T-helper 1 cell treated with Interleukin-12 subunit alpha and Interleukin-12 subunit beta and Interleukin-4 antibody, amounts not matched to agents 30 ng/mL and 1 ng/mL, for 36 hours (primary cell): ENCODE results near the gene ERMN. TPM values are rescaled to one million over a fixed set of nuclear protein-coding genes. Genes with fewer than 3 reads are reported as not detected.
"Not testable (repeated sequence)": the region's sequence is repeated elsewhere in the genome, so short reads cannot be mapped to it uniquely, and the experiment has no call there.

Experiments used
- intact Hi-C: fragments of 100-400 bp; cut with micrococcal nuclease; formaldehyde crosslinking; loops from one replicate; pipeline ENCODE4 v1.15.1; 2024
- total RNA-seq: library from RNA; stranded (reverse); gene quantifications from 2 replicates; pipeline ENCODE4 v1.2.3, GENCODE V29; 2022

ERMN gene, protein sequence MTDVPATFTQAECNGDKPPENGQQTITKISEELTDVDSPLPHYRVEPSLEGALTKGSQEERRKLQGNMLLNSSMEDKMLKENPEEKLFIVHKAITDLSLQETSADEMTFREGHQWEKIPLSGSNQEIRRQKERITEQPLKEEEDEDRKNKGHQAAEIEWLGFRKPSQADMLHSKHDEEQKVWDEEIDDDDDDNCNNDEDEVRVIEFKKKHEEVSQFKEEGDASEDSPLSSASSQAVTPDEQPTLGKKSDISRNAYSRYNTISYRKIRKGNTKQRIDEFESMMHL
- 5.2 and 5.8 TPM in 2 replicates for total RNA-seq

DNA sequence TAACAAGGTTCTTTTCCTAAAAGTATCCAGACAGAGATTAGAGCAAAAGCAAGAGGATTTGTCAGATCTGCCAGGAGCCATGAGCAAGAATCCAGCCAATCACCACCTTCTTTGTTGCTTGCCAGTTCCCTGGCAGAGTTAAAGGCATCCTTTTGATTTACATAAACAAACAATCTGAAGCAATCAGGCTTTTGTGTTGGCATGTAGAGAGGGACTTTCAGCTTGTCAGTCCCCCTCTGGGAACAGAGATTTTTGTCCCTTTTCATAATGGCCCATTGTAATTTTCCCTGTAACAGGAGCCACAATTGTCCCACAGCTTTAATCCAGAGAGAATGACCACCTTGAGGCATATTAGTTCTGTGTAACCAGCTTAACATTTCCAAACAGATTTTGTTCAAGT lies at the start of gene ERMN:
ERMN (minus strand) TSS at position 39 of the 400 bp plus-strand sequence. CDS start 182 bp downstream, outside the sequence.
- intact Hi-C loops = loop anchor here (2.0 to 5.0 kb wide), 3 partner anchors 551 to 1132 kb away; partner anchors contain the start of genes ACVR1, CCDC148 and PKP4

DNA sequence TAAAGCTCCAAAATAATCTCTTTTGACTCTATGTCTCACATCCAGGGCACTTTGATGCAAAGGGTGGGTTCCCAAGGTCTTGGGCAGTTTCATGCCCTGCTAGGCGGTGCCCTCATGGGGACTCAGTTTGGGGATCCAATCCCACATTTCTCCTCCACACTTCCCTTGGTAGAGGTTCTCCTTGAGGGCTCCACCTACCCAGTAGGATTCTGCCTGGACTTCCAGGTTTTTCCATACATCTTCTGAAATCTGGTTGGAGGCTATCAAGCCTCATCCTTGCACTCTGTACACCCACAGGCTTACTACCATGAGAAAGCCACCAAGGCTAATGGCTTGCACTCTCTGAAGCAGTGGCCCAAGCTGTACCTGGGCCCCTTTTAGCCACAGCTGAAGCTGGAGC lies 49.8 kb upstream of the ERMN start:
- intact Hi-C loops = no loop called here

DNA sequence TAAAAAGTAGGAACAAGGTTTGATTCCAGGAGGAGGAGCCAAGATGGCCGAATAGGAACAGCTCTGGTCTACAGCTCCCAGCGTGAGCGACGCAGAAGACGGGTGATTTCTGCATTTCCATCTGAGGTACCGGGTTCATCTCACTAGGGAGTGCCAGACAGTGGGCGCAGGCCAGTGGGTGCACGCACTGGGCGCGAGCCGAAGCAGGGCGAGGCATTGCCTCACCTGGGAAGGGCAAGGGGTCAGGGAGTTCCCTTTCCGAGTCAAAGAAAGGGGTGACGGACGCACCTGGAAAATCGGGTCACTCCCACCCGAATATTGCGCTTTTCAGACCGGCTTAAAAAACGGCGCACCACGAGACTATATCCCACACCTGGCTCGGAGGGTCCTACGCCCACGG lies 42.9 kb upstream of the ERMN start:
- intact Hi-C loops = not testable (repeated sequence)

DNA sequence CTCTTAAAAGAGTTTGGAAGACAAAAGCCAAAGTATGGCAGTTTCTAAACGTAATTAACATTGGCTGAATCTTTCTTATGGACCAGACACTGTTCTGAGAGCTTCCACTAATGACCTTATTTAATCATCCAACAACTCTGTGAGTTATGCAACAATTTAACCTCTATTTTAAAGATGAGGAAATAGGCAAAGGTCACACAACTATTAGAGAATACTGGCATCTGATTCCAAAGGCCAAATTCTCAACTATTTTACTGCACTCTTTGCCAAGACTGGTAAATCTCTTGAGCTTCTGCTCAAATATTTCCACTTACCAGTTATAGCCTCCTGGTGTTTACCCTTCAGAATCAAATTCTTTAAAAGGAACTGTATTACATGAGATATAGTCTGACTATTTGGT lies 42.1 kb upstream of the ERMN start:
- intact Hi-C loops = no loop called here

DNA sequence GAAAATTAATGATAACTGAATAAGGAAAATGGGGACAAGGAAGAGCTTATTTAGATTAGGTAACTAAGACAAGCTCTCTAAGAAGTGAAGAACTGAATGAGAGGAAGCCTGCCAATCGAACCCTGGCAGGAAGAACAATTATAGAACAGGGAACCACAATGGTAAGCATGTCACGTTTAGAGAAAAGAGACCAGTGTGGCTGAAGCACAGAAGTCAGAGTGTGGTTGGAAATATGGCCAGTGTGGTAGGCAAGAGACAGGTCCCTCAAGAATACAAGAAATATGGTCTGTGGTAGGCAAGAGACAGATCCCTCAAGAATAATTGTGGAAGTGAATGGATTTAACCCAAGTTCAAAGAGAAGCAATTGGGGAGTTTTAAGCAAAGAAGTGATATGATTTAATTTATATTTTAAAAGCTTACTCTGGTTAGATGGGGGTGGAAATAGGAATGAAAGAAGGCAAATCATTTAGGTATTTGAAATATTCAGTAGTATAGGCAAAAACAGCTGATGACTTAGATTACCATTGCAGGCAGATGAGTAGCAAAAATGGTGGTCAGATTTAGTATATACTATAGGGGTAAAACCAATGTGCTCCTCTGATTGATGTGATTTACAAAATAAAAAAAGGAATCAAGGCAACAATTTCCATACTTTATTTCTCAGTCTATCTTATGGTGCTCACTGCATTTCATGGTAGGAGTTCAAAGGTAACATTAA lies 38.8 kb upstream of the ERMN start:
- intact Hi-C loops = no loop called here

DNA sequence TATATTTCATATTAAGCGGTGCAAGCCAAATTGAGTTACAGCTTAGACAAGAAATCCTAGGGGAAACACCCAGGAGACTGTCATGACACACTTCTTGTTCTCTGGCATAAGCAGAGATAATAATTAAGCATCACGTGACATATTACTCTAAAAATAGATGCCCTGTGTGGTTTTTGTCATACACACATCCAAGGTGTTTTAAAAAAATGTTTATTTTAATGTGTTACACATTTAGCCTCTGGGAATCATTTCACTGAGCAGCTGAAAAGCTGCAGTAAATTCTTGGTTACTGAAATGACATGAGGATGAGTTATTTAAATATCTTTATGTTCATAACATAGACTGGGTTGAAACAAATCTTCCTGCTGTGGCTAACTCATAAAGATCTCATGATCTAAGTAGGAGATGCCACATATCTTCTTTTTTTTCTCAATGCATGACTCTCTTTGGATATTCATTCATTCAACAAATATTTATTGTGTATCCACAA lies 38.0 kb upstream of the ERMN start:
- intact Hi-C loops = no loop called here

DNA sequence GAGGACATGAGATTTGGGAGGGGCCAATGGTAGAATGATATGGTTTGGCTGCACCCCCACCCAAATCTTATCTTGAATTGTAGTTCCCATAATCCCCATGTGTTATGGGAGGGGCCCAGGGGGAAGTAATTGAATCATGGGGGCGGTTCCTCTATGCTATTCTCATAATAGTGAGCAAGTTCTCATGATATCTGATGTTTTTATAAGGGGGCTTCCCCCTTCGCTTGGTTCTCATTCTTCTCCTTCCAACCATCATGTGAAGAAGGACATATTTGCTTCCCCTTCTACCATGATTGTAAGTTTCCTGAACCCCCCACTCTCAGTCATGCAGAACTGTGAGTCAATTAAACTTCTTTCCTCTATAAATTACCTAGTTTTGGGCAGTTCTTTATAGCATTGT lies 37.0 kb upstream of the ERMN start:
- intact Hi-C loops = no loop called here

DNA sequence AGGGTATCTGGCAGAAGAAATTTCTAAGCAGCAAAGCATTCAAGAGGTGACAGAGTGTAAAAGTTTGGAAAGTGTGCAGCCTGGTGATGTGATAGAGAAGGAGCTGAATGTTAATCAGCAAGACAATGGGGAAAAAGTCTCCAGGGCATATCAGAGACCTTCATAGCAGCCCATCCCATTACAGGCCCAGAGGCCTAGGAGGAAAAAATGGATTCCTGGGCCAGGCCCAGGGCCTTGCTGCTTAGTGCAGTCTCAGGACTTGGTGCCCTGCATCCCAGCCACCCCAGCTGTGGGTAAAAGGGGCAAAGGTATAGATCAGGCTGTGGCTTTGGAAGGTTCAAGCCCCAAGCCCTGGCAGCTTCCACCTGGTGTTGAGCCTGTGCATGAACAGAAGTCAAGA lies 35.9 kb upstream of the ERMN start:
- intact Hi-C loops = no loop called here

DNA sequence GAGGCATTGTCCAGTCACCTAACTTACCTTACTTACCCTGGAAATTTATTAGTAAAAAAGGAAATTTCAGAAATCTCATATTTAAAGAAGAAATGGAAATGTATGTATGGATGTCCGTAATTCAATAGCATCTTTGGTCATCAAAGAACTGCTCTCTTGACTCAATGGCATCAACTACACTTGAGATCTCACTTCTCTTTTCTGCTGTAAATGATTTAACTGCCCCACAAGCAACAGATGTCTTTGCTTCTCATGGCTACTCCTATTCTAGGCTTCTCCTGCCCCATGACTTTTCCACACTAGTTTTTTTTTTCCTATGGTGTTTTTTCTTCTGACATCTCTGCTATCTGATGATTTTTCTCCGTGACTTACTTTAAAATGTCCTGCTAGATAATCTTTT lies 34.0 kb upstream of the ERMN start:
- intact Hi-C loops = no loop called here

DNA sequence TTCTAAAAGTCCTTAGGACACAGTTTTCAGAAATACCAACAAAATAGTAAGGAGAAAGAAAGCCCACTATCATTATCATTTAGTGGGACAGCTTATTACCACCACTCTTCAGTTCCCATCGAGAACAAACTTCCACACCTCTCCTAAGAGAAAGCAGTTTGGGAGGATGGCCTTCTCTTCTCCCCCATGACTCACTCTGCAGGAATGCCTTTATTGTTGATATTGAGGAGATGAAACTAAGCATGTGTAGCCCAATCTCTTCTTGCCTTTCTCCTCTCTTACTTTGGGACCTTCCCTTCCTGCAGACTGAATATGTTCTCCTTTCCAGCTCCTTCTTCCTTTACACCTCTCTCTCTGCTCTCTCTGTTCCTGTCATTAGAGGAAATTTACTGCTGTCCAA lies 30.0 kb upstream of the ERMN start:
- intact Hi-C loops = no loop called here

DNA sequence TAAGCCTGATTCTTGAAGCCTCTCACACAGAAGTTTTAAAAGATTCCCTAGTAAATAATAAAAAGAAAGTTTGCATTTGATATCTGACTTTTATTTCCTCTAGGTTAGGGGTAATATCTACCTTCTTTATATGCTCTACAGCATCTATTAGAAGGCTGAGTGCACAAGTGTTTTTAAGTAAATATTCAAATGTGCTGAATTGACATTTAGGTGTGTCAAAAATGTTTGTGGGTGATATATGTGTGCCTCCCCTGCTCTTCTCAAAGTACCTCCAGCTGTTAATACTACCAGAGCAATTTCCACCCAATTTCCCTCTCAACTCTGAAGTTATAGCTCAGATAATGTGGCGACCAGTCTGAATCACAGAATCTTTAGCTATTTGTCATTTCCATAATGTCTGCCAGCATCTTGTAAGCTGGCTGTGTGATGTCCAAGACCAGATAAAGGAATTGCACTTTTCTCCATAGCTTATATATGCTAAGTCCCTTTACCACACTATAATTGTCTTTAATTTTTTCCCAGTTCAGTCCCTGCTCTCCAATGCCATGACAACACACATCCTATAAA lies 24.4 kb upstream of the ERMN start:
- intact Hi-C loops = loop anchor here (2.0 kb wide), 1 partner anchor 33 kb away; no protein-coding TSS in a partner anchor

DNA sequence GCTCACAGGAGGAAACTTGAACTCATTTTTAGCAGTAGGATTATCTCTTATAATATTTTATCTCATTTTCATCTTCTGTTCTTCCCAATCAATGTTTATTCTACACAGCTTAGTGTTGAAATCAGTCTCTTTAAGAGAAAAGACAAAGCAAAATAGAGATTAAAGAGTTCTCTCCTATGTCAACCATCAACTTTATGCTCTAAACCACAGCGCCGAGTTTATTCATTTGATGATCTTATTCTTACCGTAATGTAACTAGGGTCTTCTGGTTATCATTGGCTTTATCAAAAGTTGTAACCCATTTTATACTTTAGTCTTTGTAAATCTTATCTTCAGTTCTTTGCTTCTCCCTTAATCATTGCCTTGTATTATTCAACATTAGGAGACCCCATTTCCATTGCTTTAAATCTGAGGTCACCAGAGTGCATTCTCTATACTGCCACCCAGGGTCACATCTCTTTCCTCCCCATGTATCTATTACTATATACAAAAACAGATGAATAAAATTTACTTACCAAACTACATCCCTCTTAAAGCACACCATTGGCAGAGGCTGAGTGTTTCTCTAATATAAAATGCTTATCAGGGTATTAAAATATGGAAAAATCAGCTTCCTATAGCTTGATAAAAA lies 22.8 kb upstream of the ERMN start:
- intact Hi-C loops = loop anchor here (2.0 kb wide), 1 partner anchor 34 kb away; no protein-coding TSS in a partner anchor

DNA sequence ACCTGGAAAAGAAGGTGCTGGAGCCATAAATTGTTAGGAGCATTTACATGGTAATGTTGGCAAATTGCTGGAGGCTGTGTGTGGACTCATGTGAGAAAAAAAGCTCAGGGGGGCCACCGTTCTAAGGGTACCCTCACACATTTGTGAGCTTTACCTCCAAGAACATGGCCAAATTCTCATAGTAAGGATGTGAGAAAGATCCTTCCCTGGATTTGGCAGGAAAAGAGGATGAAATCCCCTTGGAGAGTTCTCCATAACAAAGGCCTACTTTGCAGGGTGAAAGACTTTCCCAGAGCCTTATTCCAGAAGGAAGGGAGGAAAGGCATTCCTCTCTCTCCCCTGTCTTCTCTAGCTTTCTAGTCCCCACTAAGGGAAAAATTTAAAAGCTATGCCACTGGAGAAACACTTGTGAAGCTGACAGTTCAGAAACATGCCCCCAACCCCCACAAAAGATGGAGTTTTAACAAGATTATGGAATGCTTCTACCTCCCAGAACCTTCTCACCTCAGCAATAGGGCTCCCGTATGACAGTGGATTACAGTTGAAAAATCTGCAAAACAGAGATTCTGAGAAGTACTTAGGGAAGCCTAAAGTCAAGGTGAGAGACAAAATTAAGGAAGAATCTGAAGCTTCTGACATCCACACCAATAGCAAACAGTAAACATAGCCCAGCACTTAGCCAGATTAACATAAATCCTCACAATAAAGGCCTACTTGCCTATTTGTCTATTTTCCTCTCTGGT lies 20.2 kb upstream of the ERMN start:
- intact Hi-C loops = no loop called here

DNA sequence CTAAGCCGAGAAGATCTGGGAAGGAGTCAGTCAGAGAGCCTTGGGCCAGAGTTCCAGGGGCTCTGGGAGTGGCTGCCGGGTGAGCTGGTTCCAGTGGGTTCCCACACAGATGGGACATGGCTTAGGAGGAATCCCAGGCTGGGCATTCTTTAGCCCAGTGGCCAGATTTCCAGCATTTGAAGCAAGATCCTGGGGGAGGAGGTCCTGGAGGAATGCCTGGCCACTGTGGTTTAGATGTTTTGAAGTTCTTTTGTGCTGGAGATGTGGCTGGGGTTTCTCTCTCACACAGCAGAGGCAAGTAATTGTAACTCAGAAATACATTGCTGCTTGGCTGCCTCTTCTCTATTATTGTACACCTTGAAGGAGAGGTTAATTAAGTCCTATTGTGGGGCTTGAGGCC lies 15.8 kb upstream of the ERMN start:
- intact Hi-C loops = not testable (repeated sequence)

DNA sequence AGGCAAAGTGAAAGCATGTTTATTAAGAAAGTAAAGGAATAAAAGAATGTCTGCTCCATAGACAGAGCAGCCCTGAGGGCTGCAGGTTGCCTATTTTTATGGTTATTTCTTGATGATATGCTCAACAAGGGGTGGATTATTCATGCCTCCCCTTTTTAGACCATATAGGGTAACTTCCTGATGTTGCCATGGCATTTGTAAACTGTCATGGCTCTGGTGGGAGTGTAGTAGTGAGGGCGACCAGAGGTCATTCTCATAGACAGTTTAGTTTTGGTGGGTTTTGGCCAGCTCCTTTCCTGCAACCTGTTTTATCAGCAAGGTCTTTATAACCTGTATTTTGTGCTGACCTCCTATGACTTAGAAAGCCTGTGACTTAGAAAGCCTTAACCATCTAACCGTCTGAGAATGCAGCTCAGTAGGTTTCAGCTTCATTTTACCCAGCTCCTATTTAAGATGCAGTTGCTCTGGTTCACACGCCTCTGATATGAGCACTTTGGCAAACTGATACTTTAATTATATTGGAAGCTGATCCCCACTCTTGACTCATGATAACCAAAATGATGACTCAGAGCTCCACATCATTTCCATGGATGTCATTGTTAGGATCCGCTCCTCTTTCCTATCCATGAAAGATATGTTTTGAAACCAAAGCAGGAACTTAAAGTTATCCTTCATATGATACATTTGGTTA lies 14.5 kb upstream of the ERMN start:
- intact Hi-C loops = no loop called here

DNA sequence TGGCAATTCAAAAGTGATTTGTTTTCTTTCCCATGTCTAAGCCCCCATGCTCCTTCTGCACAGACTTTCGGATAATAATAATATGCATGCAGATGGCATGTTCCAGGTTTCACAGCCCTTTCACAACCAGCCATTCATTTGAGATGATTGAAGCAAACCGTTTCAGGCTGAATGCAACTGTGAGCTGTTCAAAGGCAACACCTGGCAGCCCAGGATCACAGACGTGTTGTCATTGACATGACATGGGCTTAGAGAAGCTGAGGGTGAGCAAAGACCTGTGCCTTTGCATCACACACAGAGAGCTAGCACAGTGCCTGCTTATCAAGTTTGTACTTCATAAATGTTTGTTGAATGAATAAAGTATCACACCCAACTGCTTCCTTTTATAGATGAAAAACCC lies 12.4 kb upstream of the ERMN start:
- intact Hi-C loops = loop anchor here (2.0 kb wide), 1 partner anchor 67 kb away; no protein-coding TSS in a partner anchor

DNA sequence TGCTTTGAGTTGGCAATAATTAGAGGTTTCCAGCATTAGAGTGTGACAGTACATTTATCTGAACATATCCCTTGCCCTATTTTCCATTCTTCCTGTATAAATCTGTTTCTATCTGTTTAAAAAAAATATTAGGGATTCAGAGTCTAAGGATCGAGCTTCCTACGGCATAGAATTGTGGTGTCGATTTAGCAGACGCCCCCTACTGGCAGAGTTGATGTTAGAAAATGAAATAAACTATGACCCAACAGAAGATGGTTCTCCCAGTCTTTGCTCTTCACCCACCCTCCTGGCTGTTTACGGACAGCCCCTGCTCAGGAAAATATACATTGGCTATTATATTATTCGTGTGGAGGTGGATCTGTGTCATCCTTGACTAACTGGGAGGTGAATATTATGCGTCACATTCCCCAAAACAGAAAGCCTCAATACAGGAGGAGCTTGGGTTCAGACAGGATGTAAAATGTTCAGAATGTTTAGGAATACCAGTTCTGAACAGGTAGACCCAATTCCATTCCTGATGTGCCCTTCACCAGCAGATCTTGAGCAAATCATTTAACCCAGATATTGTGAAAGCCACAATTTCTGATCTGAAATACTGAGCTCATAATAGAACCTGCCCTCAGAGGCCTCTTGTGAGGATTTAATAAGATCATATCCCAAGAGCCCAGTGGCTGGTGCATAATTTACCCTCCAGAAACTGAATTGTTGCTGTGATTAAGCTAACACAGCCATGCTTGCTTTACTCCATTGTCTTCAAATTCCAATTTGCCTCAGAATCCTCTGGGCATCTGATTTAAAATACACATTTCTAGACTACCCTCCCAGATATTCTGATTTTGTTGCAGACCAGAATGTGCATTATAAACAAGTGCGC lies 10.8 kb upstream of the ERMN start:
- intact Hi-C loops = loop anchor here (2.0 kb wide), 1 partner anchor 68 kb away; no protein-coding TSS in a partner anchor

DNA sequence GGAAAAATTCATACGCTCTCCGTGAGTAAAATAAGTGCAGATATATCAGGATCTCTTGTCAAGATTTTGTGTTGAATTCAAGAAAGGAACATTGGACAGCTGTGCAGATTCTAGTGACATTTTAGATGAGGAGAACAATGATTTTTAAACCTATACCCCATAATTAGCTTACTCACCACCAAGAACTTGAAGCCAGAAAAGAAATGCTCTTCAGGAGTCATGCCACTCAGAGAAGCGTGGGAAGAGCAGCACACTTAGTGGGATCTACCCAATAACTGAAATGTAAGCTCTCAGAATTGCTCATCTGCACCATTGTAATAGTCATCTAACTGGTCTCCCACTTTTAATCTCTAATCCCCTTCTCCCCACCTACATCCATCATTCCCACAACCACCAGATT lies 9.2 kb upstream of the ERMN start:
- intact Hi-C loops = no loop called here

DNA sequence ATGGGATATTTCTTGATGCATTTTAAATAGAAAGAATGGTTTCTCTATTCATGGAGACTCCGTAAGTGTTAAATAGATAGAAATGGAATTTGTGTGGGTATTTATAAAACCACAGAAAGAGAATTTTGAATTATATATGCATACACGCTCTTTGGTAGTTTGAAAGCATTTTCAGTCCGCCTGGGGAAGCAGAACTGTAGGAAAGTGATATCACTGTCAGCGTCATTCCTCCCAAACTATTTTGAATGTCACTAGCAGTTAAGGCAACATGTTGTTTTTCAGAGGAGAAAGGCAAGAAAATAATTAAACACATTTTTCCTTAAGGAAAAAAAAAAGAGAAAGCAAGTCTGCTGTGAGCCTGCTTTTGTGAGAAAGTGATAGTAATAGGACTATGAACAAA lies 8.7 kb upstream of the ERMN start:
- intact Hi-C loops = no loop called here
